GM12878 (cell line): ENCODE measurements around the gene EPHA7. TPM values are rescaled to one million over a fixed set of nuclear protein-coding genes. Genes with fewer than 3 reads are reported as not detected.

ENCODE experiments used
- ATAC-seq: fragments of 200-7000 bp; cut with Tn5 transposase; 3 replicates; pipeline ENCODE4 v1.9.1; 2020; ENCODE audit warnings: mild to moderate bottlenecking, moderate library complexity
- BruUV-seq: library from RNA; stranded (reverse); fragments of 400-500 nt; replicated peaks from 2 replicates; lab custom pipeline; 2021; lab: Mats Ljungman, UMichigan
- CTCF ChIA-PET: fragments of 300-600 bp; sonication (Branson Sonifier 250); formaldehyde crosslinking; extraction: SDS; loops from one replicate; lab custom pipeline; 2021; ENCODE audit warnings: inconsistent platforms; lab: Yijun Ruan, JAX
- POLR2A ChIA-PET: fragments of 350-600 bp; formaldehyde crosslinking; extraction: SDS; loops from one replicate; lab custom pipeline; 2021; ENCODE audit warnings: inconsistent platforms; lab: Charles Lee
- RAD21 ChIA-PET: fragments of 300-600 bp; sonication (Branson Sonifier 250); formaldehyde crosslinking; loops from one replicate; lab custom pipeline; 2023; ENCODE audit warnings: antibody characterized with exemption; ENCODE audit not compliant: unreplicated experiment; lab: Charles Lee
- SMC1A ChIA-PET: fragments of 300-600 bp; sonication (Branson Sonifier 250); formaldehyde crosslinking; loops from one replicate; lab custom pipeline; 2023; ENCODE audit not compliant: unreplicated experiment, uncharacterized antibody; lab: Charles Lee
- DNase-seq: peaks from one replicate; pipeline ENCODE4 v3.0.0-alpha.2; 2011; ENCODE audit warnings: low read depth, low spot score
- FAIRE-seq: peaks from 3 replicates; lab custom pipeline; 2011; peaks lifted over from hg19 to GRCh38; lab: Jason Lieb, UNC
- H2AFZ ChIP-seq: 2 replicates; pipeline ENCODE4 v1.6.0; 2011; ENCODE audit warnings: low read depth, low read length, control low read depth; ENCODE audit not compliant: control insufficient read depth
- H3K27ac ChIP-seq: 2 replicates; pipeline ENCODE4 v1.5.1; 2011; ENCODE audit warnings: control low read depth; ENCODE audit not compliant: control insufficient read depth, insufficient read depth
- H3K27me3 ChIP-seq, 2 experiments: replicated peaks in 1 of 2; 2 replicates each; pipeline versions ENCODE4 v1.6.0 to v1.6.1; 2011; ENCODE audit warnings: low read length in 1 of 2; ENCODE audit not compliant: control insufficient read depth in 2 of 2, insufficient read depth in 2 of 2
- H3K36me3 ChIP-seq, 2 experiments: 2 replicates each; pipeline ENCODE4 v1.5.1; 2011; ENCODE audit warnings: low read length in 1 of 2; ENCODE audit not compliant: control insufficient read depth in 2 of 2, insufficient read depth in 2 of 2
- H3K4me1 ChIP-seq: 2 replicates; pipeline ENCODE4 v1.6.1; 2011; ENCODE audit warnings: mild to moderate bottlenecking, low read length, moderate library complexity, mixed read lengths; ENCODE audit not compliant: control insufficient read depth, insufficient read depth
- H3K4me2 ChIP-seq: 2 replicates; pipeline ENCODE4 v1.6.0; 2011; ENCODE audit warnings: control low read depth; ENCODE audit not compliant: control insufficient read depth, insufficient read depth
- H3K4me3 ChIP-seq: fragments of 200-600 bp; sonication (generic); 2 replicates; pipeline ENCODE4 v1.5.1; 2016
- H3K79me2 ChIP-seq: 2 replicates; pipeline ENCODE4 v1.6.0; 2011; ENCODE audit warnings: low read length; ENCODE audit not compliant: control insufficient read depth, insufficient read depth
- H3K9ac ChIP-seq: 2 replicates; pipeline ENCODE4 v1.8.0; 2011; ENCODE audit warnings: low read length, control low read depth, mixed read lengths; ENCODE audit not compliant: control insufficient read depth, insufficient read depth
- H3K9me3 ChIP-seq: replicated peaks from 3 replicates; pipeline ENCODE4 v1.5.1; 2011; ENCODE audit warnings: mild to moderate bottlenecking, low read length; ENCODE audit not compliant: control insufficient read depth, insufficient read depth
- H4K20me1 ChIP-seq: 2 replicates; pipeline ENCODE4 v1.6.0; 2011; ENCODE audit not compliant: control insufficient read depth, insufficient read depth
- EED ChIP-seq: sonication (generic); IDR thresholded peaks from 2 replicates; pipeline ENCODE4 v1.6.1; 2016; ENCODE audit warnings: antibody characterized with exemption, low read depth
- GABPA ChIP-seq: IDR thresholded peaks from 2 replicates; pipeline ENCODE4 v1.6.1; 2014; ENCODE audit warnings: antibody characterized with exemption, low read depth, mild to moderate bottlenecking, inconsistent platforms
- HDAC2 ChIP-seq: fragments of 200-600 bp; sonication (generic); IDR thresholded peaks from 2 replicates; pipeline ENCODE4 v1.6.1; 2017
- KDM1A ChIP-seq: fragments of 200-600 bp; sonication (generic); IDR thresholded peaks from 2 replicates; pipeline ENCODE4 v1.6.1; 2016; ENCODE audit warnings: borderline replicate concordance
- NFIC ChIP-seq: IDR thresholded peaks from 2 replicates; pipeline ENCODE4 v1.6.1; 2012; ENCODE audit warnings: low read depth, mild to moderate bottlenecking, inconsistent platforms, low read length, moderate library complexity
- NFYA ChIP-seq: IDR thresholded peaks from 2 replicates; pipeline ENCODE4 v1.6.1; 2011; ENCODE audit warnings: low read depth, mild to moderate bottlenecking, low read length, improper control_type of control experiment, borderline replicate concordance
- PBX3 ChIP-seq: IDR thresholded peaks from 2 replicates; pipeline ENCODE4 v1.6.1; 2011; ENCODE audit warnings: mild to moderate bottlenecking, low read depth, low read length, moderate library complexity; ENCODE audit not compliant: insufficient replicate concordance
- PML ChIP-seq: IDR thresholded peaks from 2 replicates; pipeline ENCODE4 v1.6.1; 2012; ENCODE audit warnings: low read length, inconsistent platforms
- RUNX3 ChIP-seq: IDR thresholded peaks from 2 replicates; pipeline ENCODE4 v1.6.1; 2012; ENCODE audit warnings: low read length, inconsistent platforms
- ZNF24 ChIP-seq: fragments of 450-650 bp; IDR thresholded peaks from 2 replicates; pipeline ENCODE4 v1.6.1; 2017; ENCODE audit warnings: antibody characterized with exemption, mild to moderate bottlenecking
- WGBS: methylation state at CpG from one replicate; pipeline ENCODE4 v1.1.6; 2016; ENCODE audit warnings: low lambda C conversion rate; ENCODE audit not compliant: insufficient replicate concordance, insufficient coverage; ENCODE audit errors: missing lambda C conversion rate; 5-methylcytosine and 5-hydroxymethylcytosine counted together
- in situ Hi-C: fragments of 300-500 bp; cut with MboI; formaldehyde crosslinking; loops from 9 replicates; pipeline ENCODE4 v1.14.3; 2018; ENCODE audit warnings: mixed read lengths
- intact Hi-C: fragments of 100-400 bp; cut with micrococcal nuclease; formaldehyde crosslinking; loops from one replicate; pipeline ENCODE4 v1.14.2; 2022; ENCODE audit not compliant: unreplicated experiment
- polyA plus RNA-seq, 11 experiments: library from polyadenylated mRNA; depleted of rRNA in 4 of 11; unstranded in 6 of 11; stranded (reverse) in 5 of 11; fragments of >200 nt; fragmentation: Nextera tagmentation in 4 of 11; fragmentation: Illumina TruSeq in 1 of 11; extraction: Ambion mirVana in 4 of 11; extraction: Trizol in 1 of 11; gene quantifications; 1 replicate in 1 of 11; 2 replicates in 10 of 11; pipeline versions ENCODE4 v1.2.1 to v1.2.3, GENCODE V29; 2011 to 2016; ENCODE audit warnings: inconsistent platforms in 2 of 11, missing spikeins in 2 of 11, low read depth in 1 of 11
- total RNA-seq, 4 experiments: library from RNA; depleted of rRNA in 3 of 4; stranded (reverse); fragments of >200 nt in 3 of 4; fragmentation: Illumina TruSeq in 1 of 4; extraction: Trizol in 1 of 4; gene quantifications; 2 replicates each; pipeline versions ENCODE4 v1.2.1 to v1.2.3, GENCODE V29; 2013 to 2021
- TF ChIP-seq, protein P1 (sequence below): fragments of 450-650 bp; IDR thresholded peaks from 2 replicates; pipeline ENCODE4 v1.6.1; 2017; ENCODE audit warnings: mild to moderate bottlenecking, moderate library complexity
- TF ChIP-seq, protein P2 (sequence below): fragments of 150-350 bp; IDR thresholded peaks from 2 replicates; pipeline ENCODE4 v1.6.1; 2014; ENCODE audit warnings: mild to moderate bottlenecking, low read depth, low read length
- TF ChIP-seq, protein P3 (sequence below): IDR thresholded peaks from 2 replicates; pipeline ENCODE4 v1.6.1; 2012; ENCODE audit warnings: mild to moderate bottlenecking, low read depth, low read length

Gene EPHA7
- total and polyA plus RNA-seq, 10 of the 15 experiments (the other 5 are each of a cell fraction or from before 2014, with no cell fraction given), result not detected

GRCh38 chr6:93293460-93293859 lies 125.9 kb downstream of the EPHA7 start (continued):
- TF ChIP-seq, protein P1, sequence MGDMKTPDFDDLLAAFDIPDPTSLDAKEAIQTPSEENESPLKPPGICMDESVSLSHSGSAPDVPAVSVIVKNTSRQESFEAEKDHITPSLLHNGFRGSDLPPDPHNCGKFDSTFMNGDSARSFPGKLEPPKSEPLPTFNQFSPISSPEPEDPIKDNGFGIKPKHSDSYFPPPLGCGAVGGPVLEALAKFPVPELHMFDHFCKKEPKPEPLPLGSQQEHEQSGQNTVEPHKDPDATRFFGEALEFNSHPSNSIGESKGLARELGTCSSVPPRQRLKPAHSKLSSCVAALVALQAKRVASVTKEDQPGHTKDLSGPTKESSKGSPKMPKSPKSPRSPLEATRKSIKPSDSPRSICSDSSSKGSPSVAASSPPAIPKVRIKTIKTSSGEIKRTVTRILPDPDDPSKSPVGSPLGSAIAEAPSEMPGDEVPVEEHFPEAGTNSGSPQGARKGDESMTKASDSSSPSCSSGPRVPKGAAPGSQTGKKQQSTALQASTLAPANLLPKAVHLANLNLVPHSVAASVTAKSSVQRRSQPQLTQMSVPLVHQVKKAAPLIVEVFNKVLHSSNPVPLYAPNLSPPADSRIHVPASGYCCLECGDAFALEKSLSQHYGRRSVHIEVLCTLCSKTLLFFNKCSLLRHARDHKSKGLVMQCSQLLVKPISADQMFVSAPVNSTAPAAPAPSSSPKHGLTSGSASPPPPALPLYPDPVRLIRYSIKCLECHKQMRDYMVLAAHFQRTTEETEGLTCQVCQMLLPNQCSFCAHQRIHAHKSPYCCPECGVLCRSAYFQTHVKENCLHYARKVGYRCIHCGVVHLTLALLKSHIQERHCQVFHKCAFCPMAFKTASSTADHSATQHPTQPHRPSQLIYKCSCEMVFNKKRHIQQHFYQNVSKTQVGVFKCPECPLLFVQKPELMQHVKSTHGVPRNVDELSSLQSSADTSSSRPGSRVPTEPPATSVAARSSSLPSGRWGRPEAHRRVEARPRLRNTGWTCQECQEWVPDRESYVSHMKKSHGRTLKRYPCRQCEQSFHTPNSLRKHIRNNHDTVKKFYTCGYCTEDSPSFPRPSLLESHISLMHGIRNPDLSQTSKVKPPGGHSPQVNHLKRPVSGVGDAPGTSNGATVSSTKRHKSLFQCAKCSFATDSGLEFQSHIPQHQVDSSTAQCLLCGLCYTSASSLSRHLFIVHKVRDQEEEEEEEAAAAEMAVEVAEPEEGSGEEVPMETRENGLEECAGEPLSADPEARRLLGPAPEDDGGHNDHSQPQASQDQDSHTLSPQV, result no peak

DNA sequence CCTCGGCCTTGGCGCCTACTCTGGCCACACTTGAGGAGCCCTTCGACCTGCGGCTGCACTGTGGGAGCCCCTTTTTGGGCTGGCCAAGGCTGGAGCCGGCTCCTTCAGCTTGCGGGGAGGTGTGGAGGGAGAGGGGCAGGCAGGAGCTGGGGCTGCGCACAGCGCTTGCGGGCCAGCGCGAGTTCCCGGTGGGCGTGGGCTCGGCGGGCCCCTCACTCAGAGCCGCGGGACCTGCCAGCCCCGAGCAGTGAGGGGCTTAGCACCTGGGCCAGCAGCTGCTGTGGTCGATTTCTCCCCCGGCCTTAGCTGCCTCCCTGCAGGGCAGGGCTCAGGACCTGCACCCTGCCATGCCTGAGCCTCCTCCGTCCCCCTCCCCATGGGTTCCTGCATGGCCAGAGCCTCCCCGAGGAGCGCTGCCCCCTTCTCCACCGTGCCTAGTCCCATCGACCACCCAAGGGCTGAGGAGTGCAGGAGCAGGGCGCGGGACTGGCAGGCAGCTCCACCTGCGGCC lies 136.8 kb downstream of the EPHA7 start:
- ChIA-PET SMC1A (no interaction called here), POLR2A (no interaction called here), RAD21 (no interaction called here), CTCF (no interaction called here)
- H3K9me3 ChIP-seq, result no peaks in the 10 kb centered on the region
- DNase-seq, result no peak
- in situ Hi-C loops (no loop called here), intact Hi-C loops (no loop called here)
- WGBS, result 63% methylated on average over 26 of the region's 28 CpGs
- no peak for FAIRE-seq
- no peaks in the 10 kb centered on the region for H3K4me1 ChIP-seq
- no peak overlapping the region for H3K27ac ChIP-seq
- ATAC-seq, result no peak
- BruUV-seq, result no TSS peak
- H3K4me2 ChIP-seq, result no peak overlapping the region
- H4K20me1 ChIP-seq, result no peaks in the 10 kb centered on the region
- no peaks in the 10 kb centered on the region for H3K36me3 ChIP-seq
- H3K79me2 ChIP-seq, result no peaks in the 10 kb centered on the region
- H2AFZ ChIP-seq, result no peak overlapping the region
- no peak overlapping the region for H3K9ac ChIP-seq
- H3K27me3 ChIP-seq, result no peaks in the 10 kb centered on the region
- H3K4me3 ChIP-seq, result no peak overlapping the region
- TF ChIP-seq, protein P2, sequence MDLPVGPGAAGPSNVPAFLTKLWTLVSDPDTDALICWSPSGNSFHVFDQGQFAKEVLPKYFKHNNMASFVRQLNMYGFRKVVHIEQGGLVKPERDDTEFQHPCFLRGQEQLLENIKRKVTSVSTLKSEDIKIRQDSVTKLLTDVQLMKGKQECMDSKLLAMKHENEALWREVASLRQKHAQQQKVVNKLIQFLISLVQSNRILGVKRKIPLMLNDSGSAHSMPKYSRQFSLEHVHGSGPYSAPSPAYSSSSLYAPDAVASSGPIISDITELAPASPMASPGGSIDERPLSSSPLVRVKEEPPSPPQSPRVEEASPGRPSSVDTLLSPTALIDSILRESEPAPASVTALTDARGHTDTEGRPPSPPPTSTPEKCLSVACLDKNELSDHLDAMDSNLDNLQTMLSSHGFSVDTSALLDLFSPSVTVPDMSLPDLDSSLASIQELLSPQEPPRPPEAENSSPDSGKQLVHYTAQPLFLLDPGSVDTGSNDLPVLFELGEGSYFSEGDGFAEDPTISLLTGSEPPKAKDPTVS, result no peak
- no peak for TF ChIP-seq GABPA
- no peak for TF ChIP-seq ZNF24
- TF ChIP-seq, protein P3, sequence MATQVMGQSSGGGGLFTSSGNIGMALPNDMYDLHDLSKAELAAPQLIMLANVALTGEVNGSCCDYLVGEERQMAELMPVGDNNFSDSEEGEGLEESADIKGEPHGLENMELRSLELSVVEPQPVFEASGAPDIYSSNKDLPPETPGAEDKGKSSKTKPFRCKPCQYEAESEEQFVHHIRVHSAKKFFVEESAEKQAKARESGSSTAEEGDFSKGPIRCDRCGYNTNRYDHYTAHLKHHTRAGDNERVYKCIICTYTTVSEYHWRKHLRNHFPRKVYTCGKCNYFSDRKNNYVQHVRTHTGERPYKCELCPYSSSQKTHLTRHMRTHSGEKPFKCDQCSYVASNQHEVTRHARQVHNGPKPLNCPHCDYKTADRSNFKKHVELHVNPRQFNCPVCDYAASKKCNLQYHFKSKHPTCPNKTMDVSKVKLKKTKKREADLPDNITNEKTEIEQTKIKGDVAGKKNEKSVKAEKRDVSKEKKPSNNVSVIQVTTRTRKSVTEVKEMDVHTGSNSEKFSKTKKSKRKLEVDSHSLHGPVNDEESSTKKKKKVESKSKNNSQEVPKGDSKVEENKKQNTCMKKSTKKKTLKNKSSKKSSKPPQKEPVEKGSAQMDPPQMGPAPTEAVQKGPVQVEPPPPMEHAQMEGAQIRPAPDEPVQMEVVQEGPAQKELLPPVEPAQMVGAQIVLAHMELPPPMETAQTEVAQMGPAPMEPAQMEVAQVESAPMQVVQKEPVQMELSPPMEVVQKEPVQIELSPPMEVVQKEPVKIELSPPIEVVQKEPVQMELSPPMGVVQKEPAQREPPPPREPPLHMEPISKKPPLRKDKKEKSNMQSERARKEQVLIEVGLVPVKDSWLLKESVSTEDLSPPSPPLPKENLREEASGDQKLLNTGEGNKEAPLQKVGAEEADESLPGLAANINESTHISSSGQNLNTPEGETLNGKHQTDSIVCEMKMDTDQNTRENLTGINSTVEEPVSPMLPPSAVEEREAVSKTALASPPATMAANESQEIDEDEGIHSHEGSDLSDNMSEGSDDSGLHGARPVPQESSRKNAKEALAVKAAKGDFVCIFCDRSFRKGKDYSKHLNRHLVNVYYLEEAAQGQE, result no peak
- no peak for TF ChIP-seq PBX3
- TF ChIP-seq EED, result no peak
- TF ChIP-seq NFYA, result no peak
- no peak for TF ChIP-seq PML
- TF ChIP-seq RUNX3, result no peak
- TF ChIP-seq KDM1A, result no peak
- no peak for TF ChIP-seq HDAC2
- no peak for TF ChIP-seq NFIC
